GM08714 (cell line): ENCODE results near the gene NINL.

Experiments used
- H3K4me3 ChIP-seq: fragments of 200-500 bp; sonication (Bioruptor generic); 2 replicates; pipeline ENCODE4 v1.5.1; 2014; ENCODE audit warnings: mild to moderate bottlenecking, low read length, inconsistent platforms
- ZNF274 ChIP-seq: IDR thresholded peaks from 2 replicates; pipeline ENCODE4 v1.6.1; 2012; ENCODE audit warnings: mild to moderate bottlenecking, low read depth, low read length

NINL gene

GRCh38 chr20:25534845-25535244, 50.5 kb downstream of the NINL start:
- TF ChIP-seq ZNF274: no peak
- H3K4me3 ChIP-seq: no peak overlapping the region

DNA sequence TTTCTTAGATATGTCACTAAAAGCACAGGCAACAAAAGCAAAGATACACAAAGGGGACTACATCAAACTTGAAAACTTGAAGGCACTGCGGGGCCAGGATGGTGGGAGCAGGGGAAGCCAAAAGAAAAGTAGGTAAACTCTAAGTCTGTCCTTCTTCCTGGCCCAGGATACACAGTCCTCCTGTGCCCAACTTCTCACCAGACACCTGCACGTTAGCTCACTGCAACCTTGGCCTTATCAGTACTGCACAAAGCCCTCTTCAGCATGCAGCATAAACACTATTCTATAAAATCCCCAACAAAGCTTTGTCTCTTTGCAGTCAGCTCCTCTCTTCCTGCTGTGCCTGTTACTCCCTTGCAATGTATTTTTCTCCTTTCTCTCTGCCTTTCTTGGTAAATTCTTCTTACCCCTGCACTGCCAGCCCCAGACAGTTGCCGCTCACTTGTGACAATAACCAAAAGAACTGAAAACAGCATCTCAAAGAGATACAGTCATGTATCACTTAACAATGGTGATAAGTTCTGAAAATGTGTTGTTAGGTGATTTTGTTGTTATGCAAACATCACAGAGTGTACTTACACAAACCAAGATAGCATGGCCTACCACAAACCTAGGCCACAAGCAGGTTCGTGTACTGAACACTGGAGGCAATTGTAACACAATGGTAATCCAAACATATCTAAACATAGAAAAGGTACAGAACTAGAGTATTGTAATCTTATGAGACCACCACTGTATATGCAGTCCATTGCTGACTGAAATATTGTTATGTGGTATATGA, 51.2 kb downstream of the NINL start:
- no peak overlapping the region for H3K4me3 ChIP-seq
- TF ChIP-seq ZNF274: no peak

DNA sequence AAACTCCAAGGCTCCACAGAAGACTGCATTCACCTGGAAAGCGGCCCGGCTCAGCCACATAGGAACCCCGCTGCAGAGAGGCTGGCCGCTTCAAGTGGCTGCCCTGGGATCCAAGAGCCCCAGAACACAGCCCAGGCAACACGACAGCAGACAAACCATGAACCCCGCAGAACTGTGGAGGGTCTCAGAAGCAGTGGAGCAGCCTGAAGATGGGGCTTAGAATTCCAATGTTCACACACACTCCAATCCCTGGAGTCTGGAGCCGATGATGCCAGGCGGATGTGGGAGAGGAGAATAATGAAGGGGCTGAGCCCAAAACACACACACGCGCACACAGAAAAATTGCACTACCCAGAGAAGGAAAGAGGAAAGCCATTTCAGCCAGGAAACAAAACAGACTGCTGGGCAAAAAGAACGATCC, 52.4 kb downstream of the NINL start:
- no peak for TF ChIP-seq ZNF274
- H3K4me3 ChIP-seq: no peak overlapping the region

DNA sequence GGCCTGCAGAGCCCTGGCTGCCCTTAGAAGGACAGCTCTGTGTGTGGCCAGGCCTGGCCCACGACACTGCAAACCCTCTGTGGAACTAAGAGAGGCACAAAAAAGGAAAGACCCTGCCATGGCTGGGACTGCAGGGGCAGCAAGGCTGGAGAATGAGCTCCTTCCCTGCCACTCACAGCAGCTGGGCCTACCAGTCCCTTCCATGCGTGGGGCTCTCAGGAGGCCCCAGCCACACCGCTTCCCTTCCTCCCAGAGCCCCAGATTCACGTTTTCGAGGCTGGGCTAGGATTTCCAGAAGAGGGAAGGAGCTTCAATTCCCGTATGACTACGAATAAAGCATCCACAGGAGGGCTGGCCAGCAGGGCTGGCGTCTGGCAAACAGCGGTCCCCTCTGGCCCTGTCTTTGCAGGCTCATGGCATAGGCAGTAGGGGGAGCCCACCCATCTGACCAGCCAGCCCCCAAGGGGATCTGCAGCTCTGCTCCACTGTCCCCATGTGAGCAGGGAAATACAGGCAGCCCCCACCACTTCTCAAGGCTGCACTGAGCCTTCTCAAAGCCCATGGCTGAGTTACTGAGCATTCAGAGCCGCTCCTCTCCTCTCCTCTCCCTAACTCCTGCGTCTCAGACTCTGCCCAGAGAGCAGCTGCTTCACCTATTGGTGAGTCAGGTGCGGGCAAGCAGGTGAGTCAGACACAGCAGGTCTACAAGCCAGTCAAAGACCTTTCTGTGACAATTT, 53.1 kb downstream of the NINL start:
- H3K4me3 ChIP-seq: no peak overlapping the region
- no peak for TF ChIP-seq ZNF274

GRCh38 chr20:25529295-25529951, 55.9 kb downstream of the NINL start:
- TF ChIP-seq ZNF274: no peak
- no peak overlapping the region for H3K4me3 ChIP-seq

DNA sequence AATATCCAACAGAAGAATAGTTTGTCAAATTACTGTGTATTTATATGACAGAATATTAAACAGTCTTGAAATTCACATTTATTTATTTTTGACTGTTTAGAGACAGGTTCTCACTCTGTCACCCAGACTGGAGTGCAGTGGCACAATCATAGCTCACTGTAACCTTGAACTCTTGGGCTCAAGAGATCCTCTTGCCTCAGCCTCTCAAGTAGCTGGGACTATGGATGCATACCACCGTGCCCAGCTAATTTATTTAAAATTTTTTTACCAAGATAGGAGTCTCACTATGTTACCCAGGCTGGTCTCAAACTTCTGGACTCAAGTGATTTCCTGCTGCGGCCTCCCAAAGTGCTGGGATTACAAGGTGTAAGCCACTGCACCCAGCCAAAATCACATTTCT, 57.4 kb downstream of the NINL start:
- H3K4me3 ChIP-seq: no peak overlapping the region
- no peak for TF ChIP-seq ZNF274

DNA sequence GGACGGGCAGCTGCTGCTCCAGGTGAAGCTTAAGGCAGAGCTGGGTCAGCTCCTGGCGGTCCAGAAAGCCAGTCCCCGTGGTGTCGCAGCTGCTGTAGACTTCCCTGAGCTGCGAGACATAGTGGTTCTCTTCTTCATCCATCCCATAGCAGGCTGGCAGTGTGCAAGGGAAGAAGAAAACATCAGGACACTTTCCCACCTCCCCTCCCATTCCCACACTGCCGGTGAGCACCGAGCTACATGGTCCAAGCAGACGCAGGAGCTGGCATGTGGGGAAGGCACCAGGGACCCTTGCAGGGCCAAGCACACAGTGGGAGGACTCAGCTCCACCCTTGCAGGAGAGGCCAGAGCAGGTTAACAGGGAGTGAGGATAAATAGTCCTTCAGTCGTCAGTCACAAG, 58.9 kb downstream of the NINL start:
- no peak for TF ChIP-seq ZNF274
- H3K4me3 ChIP-seq: no peak overlapping the region

- no peak for TF ChIP-seq ZNF274
Observed at GRCh38 chr20:25525867-25526266, 59.5 kb downstream of the NINL start.

DNA sequence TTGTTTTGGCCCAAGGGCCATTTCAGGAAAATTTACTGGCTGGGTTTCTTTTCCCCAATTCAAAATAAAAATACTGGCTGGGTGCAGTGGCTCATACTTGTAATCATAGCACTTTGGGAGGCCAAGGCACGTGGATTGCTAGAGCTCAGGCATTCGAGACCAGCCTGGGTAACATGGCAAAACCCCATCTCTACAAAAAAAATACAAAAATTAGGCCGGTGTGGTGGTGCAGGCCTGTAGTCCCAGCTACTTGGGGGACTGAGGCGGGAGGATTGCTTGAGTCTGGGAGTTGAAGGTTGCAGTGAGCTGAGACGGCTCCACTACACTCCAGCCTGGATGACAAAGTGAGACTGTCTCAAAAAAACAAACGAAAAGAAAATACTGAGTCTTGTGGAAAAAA, 60.0 kb downstream of the NINL start:
- TF ChIP-seq ZNF274: no peak
- H3K4me3 ChIP-seq: no peak overlapping the region

More at GRCh38 chr20:25525867-25526266, 59.5 kb downstream of the NINL start:
- no peak overlapping the region for H3K4me3 ChIP-seq

GRCh38 chr20:25521382-25521781, 63.9 kb downstream of the NINL start:
- H3K4me3 ChIP-seq: no peak overlapping the region
- no peak for TF ChIP-seq ZNF274

DNA sequence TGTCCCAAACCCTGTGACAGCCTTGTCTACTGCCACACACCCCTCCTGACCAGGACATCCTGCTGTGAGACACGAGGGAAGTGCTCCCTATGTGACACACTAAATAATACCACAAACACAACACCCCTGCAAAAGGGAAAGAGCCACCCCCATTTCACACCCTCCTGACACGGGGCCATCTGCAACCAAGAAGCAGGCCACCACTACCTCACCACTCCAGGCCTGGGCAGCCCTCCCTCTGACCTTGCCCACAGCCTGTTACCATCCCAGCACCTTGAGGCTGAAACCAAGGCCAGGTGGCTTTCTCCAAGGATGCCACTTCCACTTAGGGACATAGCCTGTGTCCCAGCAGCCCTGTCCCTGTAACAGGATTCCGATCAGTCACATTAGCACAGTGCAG, 68.2 kb downstream of the NINL start:
- TF ChIP-seq ZNF274: no peak

GRCh38 chr20:25514747-25515340, 70.5 kb downstream of the NINL start:
- no peak for TF ChIP-seq ZNF274
- H3K4me3 ChIP-seq: no peak overlapping the region

More for the DNA sequence above, 68.2 kb downstream of the NINL start:
- no peak overlapping the region for H3K4me3 ChIP-seq

DNA sequence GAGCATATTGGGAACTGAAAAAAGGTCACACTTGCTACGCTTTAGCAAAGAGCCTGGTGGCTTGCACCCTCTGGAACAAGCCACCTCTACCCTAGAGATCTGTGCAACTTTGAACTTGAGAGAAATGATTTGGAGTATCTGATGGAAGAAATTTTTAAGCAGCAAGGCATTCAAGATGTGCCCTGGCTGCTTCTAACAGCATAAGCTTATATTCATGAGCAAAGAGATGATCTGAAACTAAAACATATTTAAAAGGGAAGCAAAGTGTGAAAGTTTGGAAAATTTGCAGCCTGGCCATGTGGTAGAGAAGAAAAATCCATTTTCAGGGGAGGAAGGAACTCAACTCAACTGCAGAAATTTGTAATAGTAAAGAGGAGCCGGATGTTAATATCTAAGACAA, 71.1 kb downstream of the NINL start:
- H3K4me3 ChIP-seq: no peak overlapping the region
- TF ChIP-seq ZNF274: no peak

GRCh38 chr20:25512709-25513108, 72.6 kb downstream of the NINL start:
- no peak for TF ChIP-seq ZNF274
- H3K4me3 ChIP-seq: no peak overlapping the region

DNA sequence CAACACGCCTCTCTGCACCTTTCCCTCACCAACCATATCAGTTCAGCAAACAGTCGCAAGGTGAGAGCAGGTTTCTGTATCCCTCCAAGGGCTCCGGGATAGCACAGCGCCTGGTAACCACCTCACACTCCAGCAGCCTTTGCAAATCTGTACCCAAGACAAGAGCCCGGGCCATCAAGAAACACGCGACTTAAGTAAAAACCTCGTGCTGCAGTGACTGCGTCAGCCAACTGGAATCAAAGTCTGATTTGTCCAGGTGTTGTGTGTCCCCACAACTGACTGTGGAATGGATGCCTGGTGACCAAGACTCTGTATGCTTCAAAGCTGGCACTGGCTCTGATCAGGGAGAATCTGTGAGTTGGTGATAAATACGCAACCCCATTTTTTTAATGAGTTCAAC, 74.1 kb downstream of the NINL start:
- no peak for TF ChIP-seq ZNF274

More for the DNA sequence above, 74.1 kb downstream of the NINL start:
- no peak overlapping the region for H3K4me3 ChIP-seq
